ENCODE results near the gene KCNN1.

The KCNN1 gene

DNA sequence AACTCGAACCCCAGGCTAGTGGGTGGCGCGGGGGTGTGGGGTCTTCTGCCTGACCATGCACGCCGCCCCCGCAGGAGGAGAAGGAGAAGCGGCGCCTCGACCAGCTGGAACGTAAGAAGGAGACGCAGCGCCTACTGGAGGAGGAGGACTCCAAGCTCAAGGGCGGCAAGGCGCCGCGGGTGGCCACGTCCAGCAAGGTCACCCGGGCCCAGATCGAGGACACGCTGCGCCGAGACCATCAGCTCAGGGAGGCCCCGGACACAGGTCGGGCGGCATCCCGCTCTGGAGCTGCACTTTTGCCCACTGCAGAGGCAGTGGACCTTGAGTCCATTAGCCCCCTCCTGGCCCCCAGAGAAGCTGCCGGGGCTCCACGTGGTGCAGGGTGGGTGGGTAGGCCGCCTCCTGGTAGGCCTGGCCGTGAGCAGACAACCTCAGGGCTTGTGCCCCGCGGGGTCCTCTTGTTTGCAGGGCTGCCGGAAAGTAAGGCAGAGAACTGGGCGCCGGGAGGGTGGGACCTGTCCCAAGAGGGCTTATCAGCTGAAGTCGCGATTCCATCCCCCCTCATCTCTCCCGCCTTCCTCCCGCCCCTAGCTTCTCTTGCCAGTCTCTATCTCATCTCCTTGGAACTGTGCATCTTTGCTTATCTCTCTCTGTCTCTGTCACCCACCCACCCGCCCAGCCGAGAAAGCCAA lies 24.2 kb upstream of the KCNN1 start:
- Mint-ChIP-seq H3K27ac (no peak overlapping the region), H3K9me3 (no peaks in the 10 kb centered on the region), H3K27me3 (no peaks in the 10 kb centered on the region), H3K4me1 (peaks cover 24% of the 10 kb centered on the region), H3K4me3 (no peak overlapping the region)
- no peak for ATAC-seq
- no peak for DNase-seq

DNA sequence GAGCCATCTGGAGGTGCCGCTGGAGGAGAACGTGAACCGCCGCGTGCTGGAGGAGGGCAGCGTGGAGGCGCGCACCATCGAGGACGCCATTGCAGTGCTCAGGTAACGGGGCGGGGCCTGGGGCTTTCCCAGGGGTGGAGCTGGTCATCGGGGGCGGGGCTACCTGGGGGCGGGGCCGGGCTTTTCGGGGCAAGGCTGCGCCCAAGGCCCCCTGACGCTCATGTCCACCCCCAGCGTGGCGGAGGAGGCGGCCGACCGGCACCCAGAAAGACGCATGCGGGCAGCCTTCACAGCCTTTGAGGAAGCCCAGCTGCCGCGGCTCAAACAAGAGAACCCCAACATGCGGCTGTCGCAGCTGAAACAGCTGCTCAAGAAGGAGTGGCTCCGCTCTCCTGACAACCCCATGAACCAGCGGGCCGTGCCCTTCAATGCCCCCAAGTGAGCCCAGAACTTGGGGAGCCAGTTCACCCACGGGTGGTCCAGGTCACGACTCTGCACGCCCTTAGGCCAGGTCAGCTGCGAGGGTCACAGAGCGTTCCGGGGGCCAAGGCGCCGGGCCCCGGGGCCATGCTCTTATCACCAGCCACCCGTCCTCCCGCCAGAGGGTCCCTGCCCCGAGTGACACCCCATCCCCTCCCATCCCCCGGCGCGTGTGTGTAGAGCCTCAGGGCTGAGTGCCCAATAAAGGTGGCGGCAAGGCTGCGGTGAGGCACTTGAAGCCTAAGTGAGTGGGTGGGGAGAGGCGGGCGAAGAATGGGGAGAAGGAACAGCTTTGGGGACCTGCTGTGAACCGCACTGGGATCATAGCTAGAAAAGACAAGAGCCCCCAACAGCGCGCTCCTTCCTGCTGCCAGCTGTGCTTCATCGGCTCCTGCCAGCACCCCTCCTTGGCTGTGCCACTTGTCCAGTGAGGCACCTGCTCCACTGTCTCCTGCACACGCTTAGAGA lies 23.4 kb upstream of the KCNN1 start:
- no peak overlapping the region for H3K4me3 Mint-ChIP-seq
- no peak for DNase-seq
- H3K27ac Mint-ChIP-seq: no peak overlapping the region
- H3K9me3 Mint-ChIP-seq: no peaks in the 10 kb centered on the region
- no peaks in the 10 kb centered on the region for H3K27me3 Mint-ChIP-seq
- no peak for ATAC-seq
- peaks cover 25% of the 10 kb centered on the region for H3K4me1 Mint-ChIP-seq

DNA sequence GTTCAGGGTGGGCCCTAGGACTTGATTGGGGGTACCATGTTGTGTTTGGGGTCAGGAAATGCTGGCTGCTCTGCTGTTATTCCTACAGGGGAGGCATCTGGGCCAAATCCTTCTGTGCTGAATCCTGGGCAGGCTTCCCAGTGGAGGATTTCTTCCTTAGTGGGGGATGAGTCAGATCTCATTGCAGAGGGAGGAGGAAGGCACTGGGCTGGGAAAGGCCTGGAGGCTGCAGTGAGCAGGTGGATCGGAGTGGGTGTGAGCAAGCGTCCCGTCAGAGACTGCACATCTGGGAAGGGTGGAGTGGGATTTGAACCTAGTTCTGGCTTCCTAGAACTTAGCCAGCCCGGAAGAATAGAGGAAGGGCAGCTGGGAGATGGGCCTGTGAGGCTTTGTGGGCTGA lies 22.6 kb upstream of the KCNN1 start:
- H3K27ac Mint-ChIP-seq: no peak overlapping the region
- H3K9me3 Mint-ChIP-seq: no peaks in the 10 kb centered on the region

DNA sequence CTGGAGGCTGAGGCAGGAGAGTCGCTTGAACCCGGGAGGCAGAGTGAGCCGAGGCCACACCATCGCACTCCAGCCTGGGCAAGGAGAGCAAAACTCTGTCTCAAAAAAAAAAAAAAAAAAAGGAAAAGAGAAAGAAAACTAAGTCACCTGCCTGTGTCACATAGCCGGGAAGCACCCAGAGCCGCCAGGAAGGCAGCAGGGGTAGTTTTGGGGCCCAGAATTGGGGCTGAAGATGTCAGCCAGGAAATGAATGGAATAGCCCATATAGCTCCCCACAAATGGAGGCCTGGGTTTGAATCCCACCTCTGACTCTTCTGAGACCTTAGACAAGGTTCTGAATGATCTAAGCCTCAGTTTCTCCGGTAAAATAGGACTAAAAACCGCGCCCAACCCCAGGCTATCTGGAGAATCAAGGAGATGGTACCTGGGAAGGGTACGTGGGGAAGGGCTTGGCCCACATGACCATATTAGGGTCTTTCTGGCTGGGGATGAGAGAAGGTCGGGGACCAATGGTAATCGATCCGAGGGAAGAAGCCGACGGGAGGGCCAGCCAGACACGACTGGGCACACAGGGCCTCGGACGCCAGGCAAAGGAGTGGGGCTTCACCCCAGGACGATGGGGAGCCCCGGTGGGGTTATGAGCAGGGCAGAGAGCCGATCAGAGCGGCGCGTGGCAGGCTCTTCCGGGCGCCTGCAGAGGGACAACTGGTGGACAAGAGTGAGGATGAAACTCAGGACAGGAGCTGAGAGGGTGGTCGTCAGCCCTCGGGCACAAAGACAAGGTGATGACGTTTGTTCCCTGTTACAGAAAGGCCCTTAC lies 19.7 kb upstream of the KCNN1 start:
- Mint-ChIP-seq H3K9me3 (no peaks in the 10 kb centered on the region), H3K27me3 (peaks cover 34% of the 10 kb centered on the region), H3K4me3 (peak overlapping the region; percentile 79 to 86), H3K27ac (peak overlapping the region; percentile 50 to 91), H3K4me1 (peaks cover 59% of the 10 kb centered on the region)
- ATAC-seq: peak; percentile 65
- peak in 1 of 2 donors; percentile 43 for DNase-seq

More for the DNA sequence above, 22.6 kb upstream of the KCNN1 start:
- ATAC-seq (no peak), DNase-seq (no peak)
- Mint-ChIP-seq H3K4me1 (peaks cover 32% of the 10 kb centered on the region), H3K27me3 (peaks cover 6% of the 10 kb centered on the region), H3K4me3 (no peak overlapping the region)

DNA sequence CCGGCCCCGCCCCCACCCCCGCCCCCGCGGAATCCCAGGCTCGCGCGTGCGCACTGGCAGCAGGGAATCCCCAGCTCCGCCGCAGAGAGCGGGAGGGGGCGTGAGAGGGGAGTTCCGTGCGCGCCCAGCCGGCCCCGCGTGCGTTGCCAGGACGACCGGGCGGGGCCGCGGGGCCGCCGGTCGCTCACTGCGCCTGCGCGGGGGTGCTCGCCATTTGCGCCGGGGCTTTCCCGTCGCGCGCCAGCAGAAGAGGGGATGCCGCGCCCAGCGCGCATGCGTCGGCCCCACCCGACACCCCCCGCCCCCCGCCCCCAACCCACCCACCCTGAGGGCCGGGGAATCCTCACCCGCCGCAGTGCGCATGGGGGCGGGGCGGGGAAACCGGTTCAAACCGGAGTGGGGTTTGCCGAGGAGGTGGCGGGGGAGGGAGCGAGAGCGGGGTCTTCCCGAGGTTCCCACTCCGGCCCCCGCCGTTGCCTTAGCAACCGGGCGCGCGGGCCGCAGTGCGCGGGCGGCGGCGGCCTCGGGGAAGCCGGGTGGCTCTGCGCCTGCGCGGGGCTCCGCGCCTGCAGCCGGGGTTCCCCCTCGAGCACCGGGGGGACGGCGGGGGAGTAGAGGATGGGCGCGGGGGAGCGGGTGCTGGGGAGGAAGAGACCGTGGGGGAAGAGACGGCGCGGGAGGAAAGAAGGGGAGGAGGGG lies 18.9 kb upstream of the KCNN1 start:
- ATAC-seq (peak; percentile 67), DNase-seq (peak; percentile 98 to 99)
- Mint-ChIP-seq H3K27ac (no peak overlapping the region), H3K4me1 (peaks cover 67% of the 10 kb centered on the region), H3K9me3 (no peaks in the 10 kb centered on the region), H3K4me3 (peak overlapping the region; percentile 86 to 93), H3K27me3 (peaks cover 42% of the 10 kb centered on the region)

DNA sequence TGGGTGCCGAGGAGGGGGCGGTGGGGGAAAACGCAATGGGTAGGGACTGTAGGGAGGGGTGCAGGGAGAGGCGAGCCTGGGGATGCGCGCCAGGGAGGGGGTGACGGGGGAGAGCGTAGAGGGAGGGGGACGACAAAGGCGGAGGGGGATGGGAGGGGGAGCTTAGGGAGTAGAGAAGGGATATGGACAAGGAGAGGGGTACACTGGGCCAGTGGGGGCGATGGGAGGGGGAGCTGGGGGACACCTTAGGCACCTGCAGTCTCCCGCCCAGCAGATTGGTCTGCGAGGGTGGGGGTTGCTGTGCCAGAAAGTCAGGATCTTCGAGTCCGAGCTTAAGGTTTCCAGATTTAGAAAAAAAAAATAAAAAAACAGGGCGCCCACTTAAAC lies 18.4 kb upstream of the KCNN1 start:
- Mint-ChIP-seq H3K9me3 (no peaks in the 10 kb centered on the region), H3K27ac (peak overlapping the region in 1 of 2 donors; percentile 71), H3K4me3 (peak overlapping the region; percentile 82 to 93), H3K4me1 (peaks cover 72% of the 10 kb centered on the region), H3K27me3 (peaks cover 48% of the 10 kb centered on the region)
- DNase-seq: peak; percentile 36 to 37
- no peak for ATAC-seq

DNA sequence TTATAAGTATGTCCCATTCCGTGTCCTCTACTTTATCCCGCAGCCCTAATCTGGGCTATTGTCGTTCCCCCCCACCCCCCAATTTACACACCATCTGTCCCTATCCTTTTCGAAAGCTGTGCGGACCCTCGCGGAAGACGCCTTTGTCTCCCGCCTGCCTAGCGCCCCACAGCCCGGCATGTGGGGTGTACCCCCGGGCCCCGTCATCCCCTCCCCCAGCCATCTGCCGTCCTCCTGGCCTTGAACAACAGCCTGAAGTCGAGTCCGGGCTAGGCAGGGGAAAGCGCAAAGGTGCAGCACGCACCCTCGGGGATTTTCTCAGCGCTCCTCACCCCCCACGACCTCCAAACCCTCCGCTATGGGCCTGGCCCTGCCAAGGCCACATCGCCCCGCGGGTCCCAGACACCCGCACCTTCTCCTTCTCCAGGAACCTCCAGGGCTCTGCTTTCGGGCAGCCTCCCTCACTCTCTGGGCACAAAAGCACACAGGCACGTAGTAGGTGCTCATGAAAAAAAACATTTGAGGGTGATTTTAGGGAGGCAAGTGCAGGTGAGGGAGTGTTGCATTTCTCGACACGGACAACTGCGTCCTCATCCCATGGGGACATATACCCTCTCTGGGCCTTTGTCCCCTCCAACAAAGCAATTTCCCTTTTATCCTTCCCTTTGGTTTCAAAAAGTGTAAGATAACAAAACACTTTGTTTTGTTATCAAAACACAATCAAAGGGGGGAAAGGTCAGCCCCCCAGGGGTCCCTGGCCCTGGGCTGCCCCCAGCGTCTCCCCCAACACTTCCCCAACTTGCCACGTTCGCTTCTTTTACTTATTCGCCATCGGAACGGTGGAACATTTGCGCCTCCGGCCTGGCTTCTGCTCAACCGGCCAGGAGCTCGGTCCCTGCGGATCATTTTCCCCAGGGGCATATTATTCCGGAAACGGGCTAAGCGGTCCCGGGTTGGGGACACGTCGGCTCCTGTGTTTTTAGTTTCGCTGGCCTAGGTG lies 17.7 kb upstream of the KCNN1 start:
- peaks cover 55% of the 10 kb centered on the region for H3K27me3 Mint-ChIP-seq
- H3K4me1 Mint-ChIP-seq: peaks cover 77% of the 10 kb centered on the region
- H3K9me3 Mint-ChIP-seq: no peaks in the 10 kb centered on the region
- H3K27ac Mint-ChIP-seq: no peak overlapping the region
- H3K4me3 Mint-ChIP-seq: peak overlapping the region; percentile 82 to 93
- DNase-seq (peak in 1 of 2 donors; percentile 52), ATAC-seq (no peak)

DNA sequence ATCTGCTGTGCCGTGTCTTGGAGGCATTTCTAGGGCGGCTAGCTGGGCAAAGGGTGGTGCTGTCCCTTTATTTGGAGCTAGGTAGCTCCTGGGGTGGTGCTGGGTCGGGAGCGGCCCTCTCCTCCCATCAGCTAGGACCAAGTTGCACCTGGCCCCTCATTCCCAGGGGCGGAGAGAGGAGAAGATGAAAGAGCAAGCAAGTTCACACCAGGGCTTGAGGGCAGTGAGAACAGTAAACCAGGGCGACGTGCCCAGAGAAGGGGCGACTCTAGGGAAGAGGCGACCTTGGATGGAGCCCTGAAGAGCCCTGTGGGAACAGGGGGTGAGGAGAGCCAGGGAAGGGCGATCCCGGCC lies 17.0 kb upstream of the KCNN1 start:
- H3K4me3 Mint-ChIP-seq: peak overlapping the region; percentile 82 to 93
- peaks cover 77% of the 10 kb centered on the region for H3K4me1 Mint-ChIP-seq
- H3K9me3 Mint-ChIP-seq: no peaks in the 10 kb centered on the region
- no peak overlapping the region for H3K27ac Mint-ChIP-seq
- peaks cover 61% of the 10 kb centered on the region for H3K27me3 Mint-ChIP-seq
- DNase-seq (peak in 1 of 2 donors; percentile 33), ATAC-seq (no peak)

DNA sequence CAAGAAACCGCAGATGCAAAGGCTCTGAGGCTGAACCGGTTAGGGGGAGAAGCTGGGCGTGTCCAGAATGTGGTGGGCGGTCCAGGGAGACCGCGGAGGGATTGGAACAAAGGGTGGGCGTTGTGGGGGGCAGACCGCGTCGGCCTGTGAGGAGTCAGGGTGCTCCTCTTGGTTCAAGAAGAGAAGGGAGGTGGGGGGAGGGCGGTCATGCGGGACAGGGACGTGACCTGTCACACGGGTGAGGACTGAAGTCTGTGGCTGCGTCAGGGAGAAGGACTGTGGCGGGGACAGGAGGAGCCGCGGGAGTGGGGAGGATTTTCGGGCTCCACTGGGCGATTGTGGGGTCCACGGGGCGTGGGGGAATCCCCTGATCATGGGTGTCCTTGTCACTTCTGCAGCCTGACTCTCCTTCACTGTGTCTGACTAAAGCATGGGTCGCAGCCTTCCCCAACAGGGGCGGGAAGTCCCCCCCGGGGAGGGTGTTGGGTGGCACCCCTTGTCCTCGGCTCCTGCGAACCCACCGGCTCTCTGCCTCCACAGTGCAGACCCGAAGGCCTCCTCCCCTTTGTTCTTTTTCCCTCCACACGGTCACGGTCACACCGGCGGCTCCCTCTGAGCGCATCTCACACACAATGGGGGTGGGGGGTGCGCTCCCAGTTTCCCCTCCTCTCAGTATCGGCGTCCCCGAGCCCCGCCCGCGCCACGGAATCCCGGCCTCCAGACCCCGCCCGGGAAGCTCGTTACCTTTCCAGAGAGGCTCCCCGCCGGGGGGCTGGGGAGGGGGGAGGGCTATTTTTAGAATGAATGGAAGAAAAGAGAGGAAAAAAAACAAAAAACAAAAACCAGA lies 16.4 kb upstream of the KCNN1 start:
- peak; percentile 17 for ATAC-seq
- H3K4me1 Mint-ChIP-seq: peaks cover 75% of the 10 kb centered on the region
- peaks cover 61% of the 10 kb centered on the region for H3K27me3 Mint-ChIP-seq
- DNase-seq: peak; percentile 29 to 53
- H3K9me3 Mint-ChIP-seq: no peaks in the 10 kb centered on the region
- H3K4me3 Mint-ChIP-seq: peak overlapping the region; percentile 82 to 93
- H3K27ac Mint-ChIP-seq: no peak overlapping the region

DNA sequence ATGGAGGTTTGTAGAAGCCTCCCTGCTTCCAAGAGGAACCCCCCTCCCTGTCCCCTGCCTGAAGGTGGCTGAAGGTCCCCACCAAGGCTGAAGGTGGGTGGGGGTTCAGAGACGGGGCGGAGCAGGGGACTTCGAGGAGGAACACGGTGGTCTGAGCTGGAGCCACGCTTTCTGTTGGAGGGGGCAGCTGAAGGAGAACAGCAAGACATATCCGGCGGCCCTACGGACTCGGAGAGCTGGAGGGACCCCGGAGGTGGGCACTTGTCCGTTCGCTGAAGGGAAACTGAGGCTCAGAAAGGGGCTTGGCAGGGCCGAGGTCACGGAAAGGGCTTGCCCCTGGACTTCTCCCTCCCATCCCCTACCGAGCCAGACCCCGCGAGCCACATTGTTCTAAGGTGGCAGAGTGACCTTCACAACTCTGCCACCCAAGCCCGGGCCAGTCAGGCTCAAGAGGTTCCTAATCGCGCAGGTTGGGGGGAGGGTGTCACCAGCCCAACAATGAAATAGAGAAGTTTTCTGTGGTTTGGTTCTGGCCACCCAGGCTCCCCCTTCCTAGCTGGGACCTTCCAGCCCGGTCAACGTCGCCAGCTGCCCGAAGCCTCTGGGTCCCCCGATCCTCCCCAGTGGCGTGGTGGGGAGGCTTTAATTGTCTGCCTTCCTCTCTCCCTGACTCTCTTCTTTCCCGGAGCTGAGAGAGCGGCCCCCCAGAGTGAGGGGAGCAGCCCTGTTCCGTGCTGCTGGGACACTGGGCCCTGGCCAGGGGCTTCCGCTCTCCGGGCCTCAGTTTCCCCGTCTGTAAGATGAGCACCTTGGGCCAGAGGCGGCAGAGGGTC lies 15.5 kb upstream of the KCNN1 start:
- Mint-ChIP-seq H3K9me3 (no peaks in the 10 kb centered on the region), H3K4me3 (peak overlapping the region; percentile 82 to 93), H3K27ac (no peak overlapping the region), H3K4me1 (peaks cover 66% of the 10 kb centered on the region), H3K27me3 (peaks cover 61% of the 10 kb centered on the region)
- DNase-seq (no peak), ATAC-seq (no peak)

DNA sequence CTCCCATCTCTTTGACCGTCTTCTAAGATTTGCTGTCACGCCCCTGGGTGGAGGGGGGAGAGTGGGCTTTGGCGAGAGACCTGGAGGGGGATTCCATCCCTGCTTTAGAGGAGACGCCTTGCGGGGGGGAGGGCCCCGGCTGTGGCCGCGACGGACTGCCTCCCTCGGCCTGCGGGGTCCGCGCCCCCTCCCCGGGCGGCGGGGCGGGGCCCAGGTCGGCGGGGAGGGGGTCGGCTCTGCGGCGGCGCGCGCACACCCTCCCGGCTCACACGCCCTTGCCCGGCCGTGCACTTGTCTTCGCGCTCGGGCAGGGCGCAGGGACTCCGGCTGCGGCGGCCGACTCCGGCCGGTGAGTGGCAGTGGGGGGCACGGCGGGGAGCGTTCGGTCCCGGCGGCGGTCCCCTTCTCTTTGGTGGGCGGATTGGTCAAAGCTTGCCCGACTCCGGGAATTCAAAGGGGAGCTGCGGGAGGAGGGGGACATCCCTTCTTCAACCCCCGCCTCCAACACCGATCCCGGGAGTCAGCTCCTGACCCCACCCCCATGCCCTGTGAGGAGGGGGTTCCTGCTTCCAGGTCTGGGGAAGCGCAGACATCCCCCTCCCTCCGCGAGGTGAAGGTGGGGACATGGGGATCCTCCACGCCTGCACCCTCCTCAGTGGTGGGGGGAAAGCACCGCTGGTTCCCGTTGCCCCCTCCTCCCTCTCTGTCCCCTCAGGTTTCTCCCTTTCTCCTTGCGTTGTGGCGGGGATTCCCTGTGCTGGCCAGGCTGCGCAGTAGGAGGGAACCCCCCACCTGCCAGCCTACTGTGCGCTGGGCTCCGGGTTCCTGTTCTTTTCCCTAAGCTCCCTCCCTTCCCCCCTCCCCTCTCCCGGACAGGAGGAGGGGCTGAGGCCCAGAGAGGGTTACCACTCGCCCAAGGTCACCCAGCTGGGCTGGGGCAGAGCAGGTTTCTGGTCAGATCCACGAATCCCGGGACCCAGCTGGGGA lies 14.6 kb upstream of the KCNN1 start:
- H3K27ac Mint-ChIP-seq: no peak overlapping the region
- no peak for ATAC-seq
- peaks cover 57% of the 10 kb centered on the region for H3K4me1 Mint-ChIP-seq
- H3K27me3 Mint-ChIP-seq: peaks cover 64% of the 10 kb centered on the region
- H3K4me3 Mint-ChIP-seq: peak overlapping the region; percentile 82 to 93
- H3K9me3 Mint-ChIP-seq: no peaks in the 10 kb centered on the region
- no peak for DNase-seq
